ENCODE data around the gene ERF. TPM values are rescaled to one million over a fixed set of nuclear protein-coding genes. Genes with fewer than 3 reads are reported as not detected.

ERF gene
- total RNA-seq, 1 experiment from 2014 or later = 100 TPM

DNA sequence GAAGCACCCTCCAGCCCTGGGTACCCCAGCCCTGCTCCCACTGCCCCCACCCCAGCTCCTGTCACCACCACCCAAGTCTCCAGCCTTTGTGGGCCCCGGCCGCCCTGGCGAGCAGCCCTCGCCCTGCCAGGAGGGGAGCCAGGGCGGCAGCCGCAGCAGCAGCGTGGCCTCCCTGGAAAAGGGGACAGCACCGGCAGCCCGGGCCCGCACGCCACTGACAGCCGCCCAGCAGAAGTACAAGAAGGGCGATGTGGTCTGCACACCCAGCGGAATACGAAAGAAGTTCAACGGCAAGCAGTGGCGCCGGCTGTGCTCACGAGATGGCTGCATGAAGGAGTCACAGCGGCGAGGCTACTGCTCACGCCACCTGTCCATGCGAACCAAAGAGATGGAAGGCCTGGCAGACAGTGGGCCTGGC, 18.1 kb upstream of the ERF start:
- TF ChIP-seq, protein P1, sequence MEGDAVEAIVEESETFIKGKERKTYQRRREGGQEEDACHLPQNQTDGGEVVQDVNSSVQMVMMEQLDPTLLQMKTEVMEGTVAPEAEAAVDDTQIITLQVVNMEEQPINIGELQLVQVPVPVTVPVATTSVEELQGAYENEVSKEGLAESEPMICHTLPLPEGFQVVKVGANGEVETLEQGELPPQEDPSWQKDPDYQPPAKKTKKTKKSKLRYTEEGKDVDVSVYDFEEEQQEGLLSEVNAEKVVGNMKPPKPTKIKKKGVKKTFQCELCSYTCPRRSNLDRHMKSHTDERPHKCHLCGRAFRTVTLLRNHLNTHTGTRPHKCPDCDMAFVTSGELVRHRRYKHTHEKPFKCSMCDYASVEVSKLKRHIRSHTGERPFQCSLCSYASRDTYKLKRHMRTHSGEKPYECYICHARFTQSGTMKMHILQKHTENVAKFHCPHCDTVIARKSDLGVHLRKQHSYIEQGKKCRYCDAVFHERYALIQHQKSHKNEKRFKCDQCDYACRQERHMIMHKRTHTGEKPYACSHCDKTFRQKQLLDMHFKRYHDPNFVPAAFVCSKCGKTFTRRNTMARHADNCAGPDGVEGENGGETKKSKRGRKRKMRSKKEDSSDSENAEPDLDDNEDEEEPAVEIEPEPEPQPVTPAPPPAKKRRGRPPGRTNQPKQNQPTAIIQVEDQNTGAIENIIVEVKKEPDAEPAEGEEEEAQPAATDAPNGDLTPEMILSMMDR (IDR thresholded peaks at IDR 0.05; ENCODE audit: unreplicated experiment) = no peak
- H3K4me3 Mint-ChIP-seq (ENCODE audit: low read depth, unreplicated experiment) = no peak overlapping the region
- H3K9me3 Mint-ChIP-seq (ENCODE audit: low read depth, unreplicated experiment) = no peaks in the 10 kb centered on the region
- no peak overlapping the region for H3K27ac Mint-ChIP-seq (ENCODE audit: unreplicated experiment)
- H3K27me3 Mint-ChIP-seq (ENCODE audit: unreplicated experiment) = no peaks in the 10 kb centered on the region
- no TSS peak for BruUV-seq (replicated peaks)
- peaks cover 10% of the 10 kb centered on the region for H3K4me1 Mint-ChIP-seq (ENCODE audit: low read depth, unreplicated experiment)
- no peak for DNase-seq
- CTCF ChIA-PET = interaction anchor here (0.7 kb wide), 1 partner anchor 22 kb away, joined by 3 read pairs; no protein-coding TSS in a partner anchor
- intact Hi-C loops (cut with micrococcal nuclease; ENCODE audit: unreplicated experiment) = no loop called here
- peaks cover 13% of the 10 kb centered on the region for H3K36me3 Mint-ChIP-seq (ENCODE audit: insufficient read depth, unreplicated experiment)

- Mint-ChIP-seq H3K27ac (ENCODE audit: unreplicated experiment) (no peak overlapping the region), H3K9me3 (ENCODE audit: low read depth, unreplicated experiment) (no peaks in the 10 kb centered on the region), H3K27me3 (ENCODE audit: unreplicated experiment) (no peaks in the 10 kb centered on the region), H3K36me3 (ENCODE audit: insufficient read depth, unreplicated experiment) (peaks cover 13% of the 10 kb centered on the region), H3K4me3 (ENCODE audit: low read depth, unreplicated experiment) (no peak overlapping the region), H3K4me1 (ENCODE audit: low read depth, unreplicated experiment) (peaks cover 8% of the 10 kb centered on the region)
- no peak for DNase-seq
- intact Hi-C loops (cut with micrococcal nuclease; ENCODE audit: unreplicated experiment) = no loop called here
- TF ChIP-seq, protein P1 (IDR thresholded peaks at IDR 0.05; ENCODE audit: unreplicated experiment) = no peak
- CTCF ChIA-PET = interaction anchor here (0.7 kb wide), 1 partner anchor 22 kb away, joined by 3 read pairs; no protein-coding TSS in a partner anchor
- BruUV-seq (replicated peaks) = no TSS peak
These were observed 17.6 kb upstream of the ERF start for GRCh38 chr19:42272535-42272897.

- no peaks in the 10 kb centered on the region for H3K9me3 Mint-ChIP-seq (ENCODE audit: low read depth, unreplicated experiment)
- peaks cover 8% of the 10 kb centered on the region for H3K4me1 Mint-ChIP-seq (ENCODE audit: low read depth, unreplicated experiment)
- DNase-seq = no peak
- BruUV-seq (replicated peaks) = no TSS peak
- no peaks in the 10 kb centered on the region for H3K27me3 Mint-ChIP-seq (ENCODE audit: unreplicated experiment)
- CTCF ChIA-PET = interaction anchor here (0.7 kb wide), 1 partner anchor 23 kb away, joined by 3 read pairs; no protein-coding TSS in a partner anchor
- intact Hi-C loops (cut with micrococcal nuclease; ENCODE audit: unreplicated experiment) = no loop called here
- H3K36me3 Mint-ChIP-seq (ENCODE audit: insufficient read depth, unreplicated experiment) = peaks cover 13% of the 10 kb centered on the region
- no peak overlapping the region for H3K27ac Mint-ChIP-seq (ENCODE audit: unreplicated experiment)
- H3K4me3 Mint-ChIP-seq (ENCODE audit: low read depth, unreplicated experiment) = no peak overlapping the region
- TF ChIP-seq, protein P1 (IDR thresholded peaks at IDR 0.05; ENCODE audit: unreplicated experiment) = no peak
These were observed 17.1 kb upstream of the ERF start for GRCh38 chr19:42271861-42272534.

DNA sequence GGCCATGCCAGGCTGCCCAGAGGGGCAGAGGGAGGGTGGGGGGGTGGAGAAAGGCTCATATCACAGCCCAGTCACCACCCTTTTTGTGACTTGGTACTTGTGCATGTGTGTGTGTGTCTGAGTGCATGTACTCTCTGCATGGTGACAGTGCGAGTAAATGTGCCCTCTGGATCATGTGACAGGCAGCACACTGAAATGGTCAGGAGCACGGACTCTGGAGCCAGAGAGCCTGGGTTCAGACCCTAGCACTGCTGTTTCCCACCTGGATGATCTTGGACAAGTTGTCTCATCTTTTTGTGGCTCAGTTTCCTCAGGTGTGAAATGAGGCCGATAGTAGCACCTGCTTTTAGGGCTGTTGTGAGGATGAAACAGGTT, 16.1 kb upstream of the ERF start:
- CTCF ChIA-PET = interaction anchor here (0.6 to 2.0 kb wide), 3 partner anchors 25 to 32 kb away, joined by 3 to 8 read pairs (median 3); no protein-coding TSS in a partner anchor
- H3K4me3 Mint-ChIP-seq (ENCODE audit: low read depth, unreplicated experiment) = no peak overlapping the region
- H3K27ac Mint-ChIP-seq (ENCODE audit: unreplicated experiment) = no peak overlapping the region
- no peaks in the 10 kb centered on the region for H3K27me3 Mint-ChIP-seq (ENCODE audit: unreplicated experiment)
- no TSS peak for BruUV-seq (replicated peaks)
- no peaks in the 10 kb centered on the region for H3K9me3 Mint-ChIP-seq (ENCODE audit: low read depth, unreplicated experiment)
- peaks cover 4% of the 10 kb centered on the region for H3K4me1 Mint-ChIP-seq (ENCODE audit: low read depth, unreplicated experiment)
- TF ChIP-seq, protein P1 (IDR thresholded peaks at IDR 0.05; ENCODE audit: unreplicated experiment) = no peak
- DNase-seq = no peak
- intact Hi-C loops (cut with micrococcal nuclease; ENCODE audit: unreplicated experiment) = no loop called here
- peaks cover 13% of the 10 kb centered on the region for H3K36me3 Mint-ChIP-seq (ENCODE audit: insufficient read depth, unreplicated experiment)
